Small intestine (tissue), 7 donors: ENCODE results near the gene CHD9NB. TPM values are rescaled to one million over a fixed set of nuclear protein-coding genes. Genes with fewer than 3 reads are reported as not detected.
A peak's percentile ranks its signal among the peaks of the same experiment; 100 is the strongest.
"Not testable (repeated sequence)": the region's sequence is repeated elsewhere in the genome, so short reads cannot be mapped to it uniquely, and the experiment has no call there.

ENCODE experiments used
- DNase-seq, 2 donors: peaks; one replicate each; pipeline versions ENCODE4 v3.0.0 to v3.0.0-alpha.2; 2013
- FAIRE-seq: peaks from 2 replicates; lab custom pipeline; 2012; peaks lifted over from hg19 to GRCh38; lab: Jason Lieb, UNC
- H3K27ac ChIP-seq, 3 donors: one replicate each; pipeline ENCODE4 v1.5.1; 2013; ENCODE audit warnings: low read length in 2 of 3, mild to moderate bottlenecking in 2 of 3, control low read depth in 1 of 3, inconsistent platforms in 1 of 3, low read depth in 1 of 3, moderate library complexity in 1 of 3
- H3K27me3 ChIP-seq, 3 donors: one replicate each; pipeline ENCODE4 v1.6.1; 2013; ENCODE audit warnings: low read length in 3 of 3, inconsistent platforms in 1 of 3; ENCODE audit not compliant: control insufficient read depth in 3 of 3, insufficient read depth in 3 of 3
- H3K36me3 ChIP-seq, 3 donors: one replicate each; pipeline ENCODE4 v1.6.1; 2013; ENCODE audit warnings: low read length in 3 of 3, inconsistent platforms in 1 of 3, low read depth in 1 of 3, mild to moderate bottlenecking in 1 of 3, moderate library complexity in 1 of 3; ENCODE audit not compliant: control insufficient read depth in 3 of 3, insufficient read depth in 2 of 3
- H3K4me1 ChIP-seq, 3 donors: one replicate each; pipeline ENCODE4 v1.6.1; 2013; ENCODE audit warnings: low read length in 2 of 3, inconsistent platforms in 1 of 3, low read depth in 1 of 3, mild to moderate bottlenecking in 1 of 3, moderate library complexity in 1 of 3; ENCODE audit not compliant: control insufficient read depth in 3 of 3, insufficient read depth in 2 of 3
- H3K4me3 ChIP-seq, 3 donors: one replicate each; pipeline ENCODE4 v1.5.1; 2013; ENCODE audit warnings: low read length in 3 of 3, control low read depth in 1 of 3, inconsistent platforms in 1 of 3, low read depth in 1 of 3, mild to moderate bottlenecking in 1 of 3, moderate library complexity in 1 of 3
- H3K9me3 ChIP-seq, 2 donors: one replicate each; pipeline ENCODE4 v1.6.1; 2013; ENCODE audit warnings: low read depth in 1 of 2, low read length in 1 of 2; ENCODE audit not compliant: control insufficient read depth in 2 of 2, insufficient read depth in 1 of 2
- WGBS, 3 donors: extraction: QIAGEN DNeasy Blood & Tissue Kit; methylation state at CpG; one replicate each; pipeline ENCODE4 v1.1.7; 2013; 5-methylcytosine and 5-hydroxymethylcytosine counted together
- polyA plus RNA-seq, 4 donors: library from polyadenylated mRNA; stranded (reverse) in 3 of 4; unstranded in 1 of 4; fragments of 200-250 nt in 3 of 4; fragments of 120-200 nt in 1 of 4; gene quantifications; one replicate each; pipeline versions ENCODE4 v1.2.1 to v1.2.3, GENCODE V29; 2013
- donor health status: healthy with polysubstance abuse.
- donor health status: control.
- donor health status: control.
- donor health status: Bipolar disorder and iron deficiency.
- donor health status: healthy.

CHD9NB gene
- polyA plus RNA-seq, 4 donors, result 0.83 to 2.7 (median 1.0) TPM

- DNase-seq (no peak), FAIRE-seq (no peak)
- WGBS, 3 donors, result 82 to 86% (median 85%) methylated on average over 5 of the region's 5 CpGs
- Histone ChIP-seq H3K4me1 (peaks cover 0 to 19% (median 12%) of the 10 kb centered on the region in 3 donors), H3K27ac (no peak overlapping the region), H3K4me3 (no peak overlapping the region), H3K9me3 (no peaks in the 10 kb centered on the region), H3K27me3 (no peaks in the 10 kb centered on the region), H3K36me3 (peaks cover 0 to 3% (median 0%) of the 10 kb centered on the region in 3 donors)
Observed at GRCh38 chr16:53058441-53058840, 5.7 kb upstream of the CHD9NB start.

GRCh38 chr16:53057658-53058057, 5.0 kb upstream of the CHD9NB start:
- Histone ChIP-seq H3K36me3 (peaks cover 0 to 3% (median 0%) of the 10 kb centered on the region in 3 donors), H3K4me3 (no peak overlapping the region), H3K27ac (no peak overlapping the region), H3K4me1 (peaks cover 0 to 27% (median 12%) of the 10 kb centered on the region in 3 donors), H3K27me3 (no peaks in the 10 kb centered on the region), H3K9me3 (no peaks in the 10 kb centered on the region)
- FAIRE-seq (no peak), DNase-seq (no peak)
- 79 to 90% (median 85%) methylated on average over 8 of the region's 8 CpGs for WGBS, 3 donors

- 77 to 79% (median 77%) methylated on average over 8 of the region's 8 CpGs for WGBS, 3 donors
- peaks cover 0 to 3% (median 0%) of the 10 kb centered on the region in 3 donors for H3K36me3 ChIP-seq
- H3K27me3 ChIP-seq, result no peaks in the 10 kb centered on the region
- DNase-seq, result no peak
- H3K4me3 ChIP-seq, result no peak overlapping the region
- peak overlapping the region in 1 of 3 donors; percentile 89 for H3K27ac ChIP-seq
- peaks cover 0 to 28% (median 5%) of the 10 kb centered on the region in 3 donors for H3K4me1 ChIP-seq
- H3K9me3 ChIP-seq, result no peaks in the 10 kb centered on the region
- FAIRE-seq, result no peak
Observed at GRCh38 chr16:53056392-53056881, 3.7 kb upstream of the CHD9NB start.

GRCh38 chr16:53055541-53056391, 3.1 kb upstream of the CHD9NB start:
- Histone ChIP-seq H3K4me1 (peaks cover 0 to 27% (median 5%) of the 10 kb centered on the region in 3 donors), H3K27ac (peak overlapping the region; percentile 84 to 89 (median 87)), H3K9me3 (no peaks in the 10 kb centered on the region), H3K4me3 (peak overlapping the region; percentile 62 to 78 (median 71)), H3K36me3 (peaks cover 0 to 3% (median 0%) of the 10 kb centered on the region in 3 donors), H3K27me3 (no peaks in the 10 kb centered on the region)
- FAIRE-seq, result no peak
- 28 to 39% (median 34%) methylated on average over 10 of the region's 10 CpGs for WGBS, 3 donors
- DNase-seq, result peak; percentile 80 to 81

- peak within 1 kb of the TSS; percentile 84 to 89 (median 87) for H3K27ac ChIP-seq
- H3K36me3 ChIP-seq, result no peaks in the 10 kb centered on the region
- 1% methylated on average over 50 to 62 of the region's 62 CpGs for WGBS, 3 donors
- no peaks in the 10 kb centered on the region for H3K27me3 ChIP-seq
- no peak for FAIRE-seq
- H3K4me3 ChIP-seq, result peak within 1 kb of the TSS; percentile 62 to 78 (median 71)
- no peaks in the 10 kb centered on the region for H3K9me3 ChIP-seq
- H3K4me1 ChIP-seq, result peaks cover 0 to 27% (median 5%) of the 10 kb centered on the region in 3 donors
- peak; percentile 89 to 95 for DNase-seq
Observed at GRCh38 chr16:53054670-53055485, 2.2 kb upstream of the CHD9NB start, which contains the start of gene CHD9. TSS of gene CHD9 (plus strand) at chr16:53054991. CDS start at chr16:53156090, 101,099 bp downstream.

- Histone ChIP-seq H3K27me3 (no peaks in the 10 kb centered on the region), H3K27ac (peak overlapping the region in 2 of 3 donors; percentile 55 to 87), H3K36me3 (no peaks in the 10 kb centered on the region), H3K4me1 (peaks cover 0 to 28% (median 5%) of the 10 kb centered on the region in 3 donors), H3K9me3 (no peaks in the 10 kb centered on the region), H3K4me3 (peak overlapping the region in 2 of 3 donors; percentile 71 to 78)
- DNase-seq (peak in 1 of 2 donors; percentile 43), FAIRE-seq (no peak)
- WGBS, 3 donors, result 49 to 57% (median 51%) methylated on average over 13 of the region's 13 CpGs
Observed at GRCh38 chr16:53053967-53054669, 1.4 kb upstream of the CHD9NB start.

- not testable (repeated sequence) for DNase-seq, H3K27ac ChIP-seq, H3K4me3 ChIP-seq, H3K9me3 ChIP-seq, FAIRE-seq, H3K27me3 ChIP-seq, H3K36me3 ChIP-seq
- WGBS, 3 donors, result 94 to 100% (median 100%) methylated on average over 2 to 4 of the region's 4 CpGs
- H3K4me1 ChIP-seq, result peaks cover 0 to 39% (median 2%) of the 10 kb centered on the region in 3 donors
Observed at GRCh38 chr16:53051255-53051654, 1.4 kb downstream of the CHD9NB start.
